Loucy (cell line): ENCODE results near the gene NBDY.

ENCODE experiments used
- CTCF ChIP-seq: fragments of 200-600 bp; sonication (generic); conservative IDR thresholded peaks from 2 replicates; pipeline ENCODE4 v1.5.1; 2014; ENCODE audit warnings: mild to moderate bottlenecking, antibody characterized with exemption, low read length
- EZH2phosphoT487 ChIP-seq: fragments of 200-600 bp; IDR thresholded peaks from 2 replicates; pipeline ENCODE4 v1.6.1; 2018; ENCODE audit warnings: antibody characterized with exemption, mild to moderate bottlenecking, moderate library complexity, borderline replicate concordance

- TF ChIP-seq CTCF, result no peak
- TF ChIP-seq EZH2phosphoT487, result no peak
Measured at GRCh38 chrX:56786889-56787733, 58.1 kb downstream of the NBDY start.
